Measurements from ENCODE around the gene ZNF670. TPM values are rescaled to one million over a fixed set of nuclear protein-coding genes. Genes with fewer than 3 reads are reported as not detected.

The ZNF670 gene
- total RNA-seq, 1 donor: 4.3 TPM

- no peak for DNase-seq (ENCODE audit: low read depth)
- no peak overlapping the region for H3K4me3 ChIP-seq (ENCODE audit: low read depth, low read length)
- TF ChIP-seq, protein P1, sequence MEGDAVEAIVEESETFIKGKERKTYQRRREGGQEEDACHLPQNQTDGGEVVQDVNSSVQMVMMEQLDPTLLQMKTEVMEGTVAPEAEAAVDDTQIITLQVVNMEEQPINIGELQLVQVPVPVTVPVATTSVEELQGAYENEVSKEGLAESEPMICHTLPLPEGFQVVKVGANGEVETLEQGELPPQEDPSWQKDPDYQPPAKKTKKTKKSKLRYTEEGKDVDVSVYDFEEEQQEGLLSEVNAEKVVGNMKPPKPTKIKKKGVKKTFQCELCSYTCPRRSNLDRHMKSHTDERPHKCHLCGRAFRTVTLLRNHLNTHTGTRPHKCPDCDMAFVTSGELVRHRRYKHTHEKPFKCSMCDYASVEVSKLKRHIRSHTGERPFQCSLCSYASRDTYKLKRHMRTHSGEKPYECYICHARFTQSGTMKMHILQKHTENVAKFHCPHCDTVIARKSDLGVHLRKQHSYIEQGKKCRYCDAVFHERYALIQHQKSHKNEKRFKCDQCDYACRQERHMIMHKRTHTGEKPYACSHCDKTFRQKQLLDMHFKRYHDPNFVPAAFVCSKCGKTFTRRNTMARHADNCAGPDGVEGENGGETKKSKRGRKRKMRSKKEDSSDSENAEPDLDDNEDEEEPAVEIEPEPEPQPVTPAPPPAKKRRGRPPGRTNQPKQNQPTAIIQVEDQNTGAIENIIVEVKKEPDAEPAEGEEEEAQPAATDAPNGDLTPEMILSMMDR (IDR thresholded peaks at IDR 0.05; ENCODE audit: insufficient read depth, low read depth, low read length): no peak
These were observed 11.8 kb upstream of the ZNF670 start for GRCh38 chr1:247090455-247090854.

GRCh38 chr1:247089616-247090375 lies 11.2 kb upstream of the ZNF670 start:
- DNase-seq (ENCODE audit: low read depth): no peak
- H3K4me3 ChIP-seq (ENCODE audit: low read depth, low read length): no peak overlapping the region
- TF ChIP-seq, protein P1 (IDR thresholded peaks at IDR 0.05; ENCODE audit: insufficient read depth, low read depth, low read length): no peak

- no peak for DNase-seq (ENCODE audit: low read depth)
- TF ChIP-seq, protein P1 (IDR thresholded peaks at IDR 0.05; ENCODE audit: insufficient read depth, low read depth, low read length): no peak
- H3K4me3 ChIP-seq (ENCODE audit: low read depth, low read length): no peak overlapping the region
These were observed 10.4 kb upstream of the ZNF670 start for GRCh38 chr1:247088967-247089366.

DNA sequence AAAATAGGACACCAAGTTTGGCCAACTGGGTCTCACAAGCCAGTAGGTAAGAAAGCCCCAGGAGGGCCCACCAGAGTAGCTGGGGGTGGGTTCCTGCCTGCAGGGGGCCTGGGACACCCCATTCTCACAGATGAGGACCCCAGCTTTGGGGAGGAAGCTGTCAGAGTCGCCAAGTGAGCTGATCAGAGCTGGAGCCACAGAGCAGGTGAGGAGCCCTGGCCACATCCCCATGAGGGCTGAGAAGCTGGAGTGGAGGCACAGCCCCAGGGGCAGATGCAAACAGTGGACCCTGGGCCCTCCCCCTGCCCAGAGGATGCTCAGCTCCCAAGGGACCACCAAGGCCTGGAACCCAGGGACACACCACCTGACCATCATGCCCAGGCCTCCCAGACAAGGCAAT lies 8.6 kb upstream of the ZNF670 start:
- H3K4me3 ChIP-seq (ENCODE audit: low read depth, low read length): no peak overlapping the region
- no peak for DNase-seq (ENCODE audit: low read depth)
- TF ChIP-seq, protein P1 (IDR thresholded peaks at IDR 0.05; ENCODE audit: insufficient read depth, low read depth, low read length): no peak

GRCh38 chr1:247085310-247085709 lies 6.7 kb upstream of the ZNF670 start:
- TF ChIP-seq, protein P1 (IDR thresholded peaks at IDR 0.05; ENCODE audit: insufficient read depth, low read depth, low read length): no peak
- DNase-seq (ENCODE audit: low read depth): no peak

DNA sequence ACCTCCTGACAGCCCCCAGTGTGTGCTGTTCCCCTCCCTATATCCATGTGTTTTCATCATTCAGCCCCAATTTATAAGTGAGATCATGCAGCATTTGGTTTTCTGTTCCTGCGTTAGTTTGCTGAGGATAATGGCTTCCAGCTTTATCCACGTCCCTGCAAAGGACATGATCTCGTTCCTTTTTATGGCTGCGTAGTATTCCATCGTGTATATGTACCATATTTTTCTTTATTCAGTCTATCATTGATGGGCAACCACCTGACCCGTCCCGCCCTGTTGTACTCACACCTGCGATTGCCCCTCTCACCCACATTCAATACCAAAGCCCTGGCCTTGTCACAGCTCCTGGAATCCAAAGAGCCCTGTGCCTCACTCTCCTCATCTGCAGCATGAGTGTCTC lies 6.2 kb upstream of the ZNF670 start:
- TF ChIP-seq, protein P1 (IDR thresholded peaks at IDR 0.05; ENCODE audit: insufficient read depth, low read depth, low read length): no peak
- no peak overlapping the region for H3K4me3 ChIP-seq (ENCODE audit: low read depth, low read length)
- no peak for DNase-seq (ENCODE audit: low read depth)

More at GRCh38 chr1:247085310-247085709, 6.7 kb upstream of the ZNF670 start:
- H3K4me3 ChIP-seq (ENCODE audit: low read depth, low read length): no peak overlapping the region
